ENCODE measurements around the gene MICAL3.

DNA sequence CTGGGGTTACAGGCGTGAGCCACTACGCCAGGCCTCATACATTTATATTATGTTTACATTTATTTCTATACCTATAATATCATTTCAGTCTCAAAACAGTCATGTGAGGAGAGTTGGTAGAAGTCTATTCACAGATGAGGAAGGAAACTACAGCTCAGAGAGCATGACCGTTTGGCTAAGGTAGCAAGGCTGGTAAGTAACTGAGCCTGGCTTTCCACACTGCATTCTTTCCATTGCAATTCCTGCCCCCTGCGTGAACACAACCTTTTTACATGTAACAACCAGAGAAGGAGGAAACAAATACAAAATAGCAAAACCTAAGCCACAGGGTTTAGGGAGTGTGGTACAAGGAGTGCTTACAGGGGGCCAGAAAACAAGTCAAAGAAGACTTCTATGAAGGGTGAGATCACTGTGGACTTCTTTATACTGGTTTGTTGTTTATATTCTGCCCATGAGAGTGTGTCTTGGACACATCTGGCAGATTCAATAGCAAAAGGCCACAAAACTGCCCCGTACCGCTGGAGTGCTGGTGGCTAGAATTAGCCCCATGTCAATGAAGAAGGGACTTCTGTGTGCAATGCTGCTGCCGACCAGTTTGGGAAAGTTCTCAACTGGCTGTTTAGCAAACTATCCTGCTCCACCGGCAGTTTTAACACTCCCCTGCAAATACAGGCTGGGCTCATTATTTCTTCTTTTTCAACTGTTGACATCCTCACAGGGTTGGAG lies 19.0 kb downstream of the MICAL3 start:
- no peak for TF ChIP-seq ZNF274 (IDR thresholded peaks at IDR 0.05; ENCODE audit: low read depth, low read length)
- no peak for TF ChIP-seq SUZ12 (IDR thresholded peaks at IDR 0.05; ENCODE audit: extremely low read depth, insufficient read depth, insufficient read length)

All from NT2/D1 (cell line).